Measurements from ENCODE around the gene ROR2. TPM values are rescaled to one million over a fixed set of nuclear protein-coding genes. Genes with fewer than 3 reads are reported as not detected.

ROR2 gene
- total and polyA plus RNA-seq, 2 of the 13 experiments (the other 11 are each of a cell fraction or from before 2014, with no cell fraction given) = not detected

GRCh38 chr9:91583161-91583875, 366.7 kb downstream of the ROR2 start (continued):
- no peak for TF ChIP-seq SKIL (CRISPR knock-in tag; IDR thresholded peaks at IDR 0.05; ENCODE audit: borderline replicate concordance)
- TF ChIP-seq GLMP (CRISPR knock-in tag; IDR thresholded peaks at IDR 0.05; ENCODE audit: borderline replicate concordance) = no peak
- TF ChIP-seq ZFP91 (CRISPR knock-in tag; IDR thresholded peaks at IDR 0.05; ENCODE audit: borderline replicate concordance) = no peak
- no peak for TF ChIP-seq ZNF775 (CRISPR knock-in tag; IDR thresholded peaks at IDR 0.05; ENCODE audit: borderline replicate concordance)

- Histone ChIP-seq H3K4me3 (replicated peaks in 1 of 3; ENCODE audit: insufficient read depth in 1 of 3, low read depth in 2 of 3, low read length in 3 of 3) (no peak overlapping the region), H4K20me1 (ENCODE audit: insufficient read depth, low read length) (0 out of 2 replicates have a peak, but pooled peaks cover 4% of the 10 kb centered on the region), H3K36me3 (replicated peaks in 1 of 2; ENCODE audit: control insufficient read depth in 1 of 2, insufficient read depth in 2 of 2, low read length in 2 of 2) (no peaks in the 10 kb centered on the region), H2AFZ (ENCODE audit: low read length) (no peak overlapping the region), H3K4me2 (ENCODE audit: low read depth, low read length) (no peak overlapping the region), H3K27me3 (ENCODE audit: control insufficient read depth in 1 of 2, insufficient read depth in 2 of 2, low read length in 2 of 2) (peaks cover 2 to 31% of the 10 kb centered on the region in 2 experiments; a peak in 3 of 5 replicates), H3K9ac (ENCODE audit: insufficient read depth, low read depth, low read length) (no peak overlapping the region), H3K4me1 (ENCODE audit: insufficient read depth, low read length) (no peaks in the 10 kb centered on the region), H3K9me3 (ENCODE audit: low read length) (no peaks in the 10 kb centered on the region), H3K79me2 (ENCODE audit: insufficient read depth, low read length) (no peaks in the 10 kb centered on the region), H3K27ac (ENCODE audit: extremely low read length, insufficient read depth, low read length) (no peak overlapping the region)
- ATAC-seq = no peak
- BruUV-seq (replicated peaks) = no TSS peak
- no peak for DNase-seq (ENCODE audit: low spot score)
- no peak for TF ChIP-seq ZNF343 (CRISPR knock-in tag; IDR thresholded peaks at IDR 0.05)
- no peak for TF ChIP-seq PLRG1 (conservative IDR thresholded peaks at IDR 0.05)
- no peak for TF ChIP-seq KMT2A (CRISPR knock-in tag; IDR thresholded peaks at IDR 0.05)
- TF ChIP-seq ZC3H4 (CRISPR knock-in tag; IDR thresholded peaks at IDR 0.05; ENCODE audit: borderline replicate concordance) = no peak
- no peak for TF ChIP-seq NKX3-1 (CRISPR knock-in tag; IDR thresholded peaks at IDR 0.05)
- CTCF ChIA-PET (ENCODE audit: low intra/inter-chr PET ratio, low total read pairs) = no interaction called here
- intact Hi-C loops (cut with micrococcal nuclease; ENCODE audit: unreplicated experiment) (no loop called here), in situ Hi-C loops (cut with HindIII; ENCODE audit: extremely low pct_ligation_motif_present, low pct_unique_long_range_greater_than_20kb) (no loop called here)
- FAIRE-seq = no peak
- POLR2A ChIA-PET = no interaction called here
- 24% methylated on average over 4 of the region's 4 CpGs for WGBS (ENCODE audit: low lambda C conversion rate)
Observed at GRCh38 chr9:91582181-91582580, 367.8 kb downstream of the ROR2 start.
